Measurements from ENCODE around the gene SLC35G3.

Gene SLC35G3

DNA sequence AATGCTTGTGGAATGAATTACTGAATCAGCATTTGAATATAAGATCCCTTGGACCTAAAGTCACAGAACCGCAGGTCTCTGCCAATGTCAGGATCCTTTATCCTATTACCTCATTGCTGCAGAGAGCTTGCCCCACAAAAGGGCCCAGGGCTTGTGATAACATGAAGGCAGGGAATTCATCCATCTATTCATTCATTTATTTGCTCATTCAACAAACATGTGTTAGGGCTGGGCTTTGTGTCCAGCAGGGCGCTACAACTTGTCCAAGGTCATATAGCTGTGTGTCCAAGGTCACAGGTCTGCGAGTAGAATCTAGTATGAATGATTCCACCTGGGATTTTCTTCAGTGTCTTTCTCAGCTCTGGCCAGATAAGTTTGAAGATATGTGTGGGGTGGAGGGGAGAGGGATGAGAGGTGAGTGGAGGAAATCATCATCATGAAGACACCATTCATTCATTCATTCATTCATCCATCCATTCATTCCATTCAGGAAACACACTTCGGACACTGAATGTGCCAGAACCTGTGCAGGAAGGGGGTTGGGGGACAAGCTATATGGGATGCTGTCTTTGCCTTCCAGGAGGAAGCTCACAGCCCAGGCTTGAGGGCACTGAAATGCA, 47.9 kb downstream of the SLC35G3 start:
- Mint-ChIP-seq H3K4me3 (no peak overlapping the region), H3K27me3 (no peaks in the 10 kb centered on the region), H3K27ac (no peak overlapping the region)

DNA sequence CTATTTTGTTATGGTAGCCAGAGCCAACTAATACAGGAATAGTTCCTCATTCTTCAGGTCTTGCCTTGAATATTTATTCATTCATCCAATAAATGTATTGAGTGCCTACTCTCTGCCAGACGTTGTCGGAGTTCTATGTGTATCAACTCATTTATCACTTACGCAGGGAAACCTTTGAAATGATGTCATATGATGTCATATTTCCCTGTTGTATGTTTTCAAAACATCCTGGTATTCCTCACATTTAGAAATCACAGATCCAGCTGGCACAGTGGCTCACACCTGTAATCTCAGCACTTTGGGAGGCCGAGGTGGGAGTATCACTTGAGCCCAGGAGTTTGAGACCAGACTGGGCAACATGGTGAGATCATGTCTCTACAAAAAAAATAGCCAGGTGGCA, 49.4 kb downstream of the SLC35G3 start:
- Mint-ChIP-seq H3K27me3 (no peaks in the 10 kb centered on the region), H3K9me3 (no peaks in the 10 kb centered on the region), H3K36me3 (ENCODE audit: low read depth) (peaks cover 20% of the 10 kb centered on the region), H3K4me1 (ENCODE audit: low read depth) (peaks cover 14% of the 10 kb centered on the region), H3K4me3 (no peak overlapping the region), H3K27ac (no peak overlapping the region)
- no peak for DNase-seq

More for the DNA sequence above, 47.9 kb downstream of the SLC35G3 start:
- H3K4me1 Mint-ChIP-seq (ENCODE audit: low read depth) = peaks cover 5% of the 10 kb centered on the region
- DNase-seq = no peak
- H3K9me3 Mint-ChIP-seq = no peaks in the 10 kb centered on the region
- H3K36me3 Mint-ChIP-seq (ENCODE audit: low read depth) = peaks cover 8% of the 10 kb centered on the region

Data from activated T-cell treated with anti-CD3 and anti-CD28 coated beads, Interleukin-2, amount 50 U/mL, for 24 hours (primary cell).